ENCODE measurements around the gene ARID5A. TPM values are rescaled to one million over a fixed set of nuclear protein-coding genes. Genes with fewer than 3 reads are reported as not detected.

Gene ARID5A
- total RNA-seq, 1 donor from 2014 or later, result 53.6 TPM

DNA sequence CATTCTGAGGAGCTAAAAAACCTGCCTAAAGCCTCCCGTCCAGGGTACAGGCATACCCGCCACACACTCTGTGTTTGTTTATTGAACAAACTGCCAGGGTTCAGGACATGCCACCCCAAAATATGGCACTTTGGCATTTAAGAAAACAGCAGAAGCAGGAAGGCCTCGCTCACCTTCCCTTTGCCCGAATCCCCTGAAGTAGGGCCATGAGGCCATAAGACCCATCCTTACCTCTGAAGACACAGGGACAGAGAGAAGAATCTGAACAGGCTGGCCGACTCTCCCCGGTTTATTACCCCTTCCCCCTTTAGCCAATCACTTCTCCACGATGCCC lies 29.7 kb upstream of the ARID5A start:
- intact Hi-C loops (cut with micrococcal nuclease), result loop anchor here (5.0 kb wide), 1 partner anchor 200 kb away; the partner anchor contains the start of gene SNRNP200

DNA sequence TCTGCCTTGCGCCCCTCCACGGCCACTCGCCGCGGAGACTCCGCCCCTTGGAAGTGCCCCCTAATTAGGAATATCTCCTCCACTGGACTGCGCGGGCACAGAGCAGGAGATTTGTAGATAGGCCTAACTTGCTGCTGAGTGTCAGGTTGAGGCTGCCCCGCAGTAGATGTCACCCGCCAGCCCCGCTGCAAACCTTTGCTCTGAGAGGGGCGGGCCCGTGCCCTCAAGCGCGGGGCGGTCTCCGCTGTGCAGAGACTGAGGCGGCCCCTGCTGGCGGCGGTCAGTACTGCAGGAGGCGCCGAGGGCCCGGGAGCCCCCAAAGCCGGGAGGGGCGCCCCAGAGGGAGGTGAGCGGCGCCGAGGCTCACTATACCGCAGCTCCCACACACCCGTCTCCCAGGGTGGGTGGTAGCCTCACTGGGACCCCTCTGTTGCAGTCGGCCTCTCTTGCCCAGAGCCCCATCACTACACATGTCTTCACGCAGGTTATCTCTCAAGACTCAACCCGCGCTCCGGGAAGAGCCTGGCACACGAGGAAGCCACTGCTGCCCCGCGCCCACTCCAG lies 28.5 kb upstream of the ARID5A start:
- intact Hi-C loops (cut with micrococcal nuclease), result loop anchor here (1.0 to 5.0 kb wide), 6 partner anchors 17 to 201 kb away; partner anchors contain the start of gene SNRNP200

DNA sequence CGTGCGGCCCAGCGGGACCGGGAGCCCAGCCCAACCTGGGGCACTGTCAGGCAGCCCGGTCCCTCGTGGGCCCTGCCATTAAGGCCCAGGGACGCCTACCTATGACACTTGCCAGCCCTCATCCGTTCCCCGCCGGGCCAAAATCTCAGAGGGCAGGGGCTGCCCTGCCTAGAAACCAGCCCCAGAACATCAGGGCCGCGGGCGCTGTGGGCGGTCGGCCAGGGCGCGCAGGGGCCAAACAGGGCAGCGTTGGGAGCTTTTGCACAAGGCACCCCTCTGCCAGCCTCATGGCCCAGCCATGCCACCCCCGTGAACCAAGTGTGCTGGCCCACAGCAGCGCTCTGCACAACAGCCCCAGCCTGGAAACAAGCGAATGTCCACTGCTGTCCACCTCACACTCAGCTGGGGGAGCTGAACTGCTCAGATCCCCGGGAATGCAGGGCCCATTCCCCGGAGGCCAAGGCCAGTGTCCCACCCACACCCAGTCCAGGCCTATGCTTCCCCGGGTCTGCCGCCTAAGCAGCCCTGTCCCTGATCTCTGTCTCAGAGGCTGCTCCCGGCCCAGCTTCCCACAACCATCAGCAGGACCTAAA lies 27.9 kb upstream of the ARID5A start:
- intact Hi-C loops (cut with micrococcal nuclease), result loop anchor here (1.0 to 5.0 kb wide), 7 partner anchors 16 to 201 kb away; partner anchors contain the start of gene SNRNP200

DNA sequence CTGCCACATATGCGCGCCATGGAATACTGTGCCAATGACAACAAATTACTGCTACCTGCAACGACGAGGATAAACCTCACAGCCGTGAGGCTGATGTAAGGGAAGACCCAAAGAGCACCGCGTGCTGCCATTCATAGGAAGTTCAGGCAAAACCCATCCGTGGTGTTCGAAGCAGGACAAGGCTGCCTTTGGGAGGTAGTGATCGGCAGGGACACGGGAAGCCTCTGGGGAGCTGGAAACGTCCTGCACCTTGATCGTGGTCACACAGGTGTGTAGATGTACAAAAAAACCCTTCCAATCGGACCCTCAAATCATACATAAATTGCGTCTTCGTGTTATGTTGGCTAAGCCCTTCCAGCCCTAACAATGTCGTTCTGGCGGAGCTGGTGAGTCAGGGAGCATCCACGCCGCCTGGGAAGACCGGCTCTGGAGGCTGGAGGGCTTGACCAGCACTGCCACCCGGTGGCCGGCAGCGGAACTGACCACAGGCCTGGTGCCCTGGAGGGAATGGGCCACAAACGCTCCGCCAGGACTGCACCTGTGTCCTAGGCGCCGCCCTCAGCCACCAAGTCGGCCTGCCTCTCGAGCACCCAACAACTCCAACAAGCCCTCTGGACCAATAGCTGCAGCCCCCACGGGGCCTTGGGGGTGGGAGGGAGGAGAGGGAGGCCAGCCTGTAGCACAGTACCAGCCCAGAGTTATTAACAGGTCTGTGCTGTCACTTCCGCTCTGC lies 27.3 kb upstream of the ARID5A start:
- intact Hi-C loops (cut with micrococcal nuclease), result loop anchor here (1.0 to 5.0 kb wide), 5 partner anchors 16 to 202 kb away; partner anchors contain the start of gene SNRNP200

DNA sequence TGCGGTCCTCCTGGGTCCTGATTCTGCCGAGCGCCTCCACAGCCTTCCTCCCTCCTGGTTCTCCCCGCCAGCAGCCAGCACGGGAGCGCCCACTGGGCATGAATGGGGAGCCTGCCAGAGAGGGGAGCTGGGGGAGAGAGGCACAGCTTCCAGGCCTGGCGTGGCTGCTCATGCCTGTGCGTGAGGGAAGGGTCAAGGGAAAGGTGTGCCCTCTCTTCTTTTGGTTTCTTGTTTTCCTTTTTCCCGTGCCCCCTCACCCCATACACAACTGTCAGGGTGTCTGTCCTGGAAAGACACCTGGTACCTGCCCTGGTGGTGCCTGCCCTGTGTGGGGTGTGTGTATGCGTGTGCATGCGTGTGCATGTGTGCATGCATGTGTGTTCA lies 26.7 kb upstream of the ARID5A start:
- intact Hi-C loops (cut with micrococcal nuclease), result loop anchor here (1.0 to 5.0 kb wide), 5 partner anchors 15 to 203 kb away; partner anchors contain the start of gene SNRNP200

DNA sequence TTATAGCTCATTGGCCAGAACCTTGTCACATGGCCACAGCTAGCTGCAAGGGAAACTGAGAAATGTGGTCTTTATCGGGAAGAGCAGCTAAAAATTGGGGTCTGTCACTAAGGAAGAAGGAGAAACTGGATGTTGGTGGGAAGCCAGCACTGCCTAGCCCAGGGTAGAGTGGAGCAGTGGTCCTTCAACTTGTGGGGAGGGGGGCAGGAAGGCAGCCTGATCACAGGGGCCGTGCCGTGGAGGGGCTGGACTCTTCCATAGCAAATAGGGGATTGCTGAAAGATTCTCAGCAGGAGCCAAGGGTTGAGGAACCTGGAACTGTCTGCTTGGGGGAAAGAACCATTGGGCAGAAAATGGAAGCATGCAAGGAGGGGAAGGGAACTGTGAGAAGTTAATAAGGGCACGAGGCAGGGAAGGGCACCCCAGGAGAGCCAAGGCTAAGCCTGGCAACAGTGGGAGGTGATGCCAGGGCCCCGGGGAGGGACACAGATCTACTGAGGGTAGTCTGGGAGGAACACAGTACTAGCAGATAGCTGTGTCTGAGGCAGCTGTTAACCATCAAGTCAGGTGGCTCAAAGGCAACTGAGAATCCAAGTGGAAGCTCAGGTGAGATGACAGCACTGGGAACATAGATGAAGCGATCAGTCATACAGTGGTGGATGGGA lies 25.5 kb upstream of the ARID5A start:
- intact Hi-C loops (cut with micrococcal nuclease), result no loop called here

DNA sequence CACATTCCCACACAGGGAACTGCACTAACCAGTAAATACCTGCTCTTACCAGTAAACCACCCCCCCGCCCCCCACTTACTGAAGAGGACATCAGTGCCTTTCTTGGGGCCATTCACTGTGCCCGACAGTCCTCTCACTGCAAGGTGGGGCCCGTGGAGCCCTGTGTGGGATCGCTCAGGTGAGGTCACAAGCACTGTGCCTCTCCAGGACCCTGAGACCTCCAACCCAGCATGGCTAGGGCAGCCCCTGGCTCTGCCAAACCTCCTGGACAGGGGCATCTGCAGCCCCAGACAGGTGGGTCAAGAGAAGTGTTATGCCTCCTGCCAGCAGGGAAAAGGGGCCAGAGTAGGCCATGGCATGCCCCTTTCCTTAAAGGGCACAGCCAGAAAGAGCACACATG lies 24.7 kb upstream of the ARID5A start:
- intact Hi-C loops (cut with micrococcal nuclease), result no loop called here

DNA sequence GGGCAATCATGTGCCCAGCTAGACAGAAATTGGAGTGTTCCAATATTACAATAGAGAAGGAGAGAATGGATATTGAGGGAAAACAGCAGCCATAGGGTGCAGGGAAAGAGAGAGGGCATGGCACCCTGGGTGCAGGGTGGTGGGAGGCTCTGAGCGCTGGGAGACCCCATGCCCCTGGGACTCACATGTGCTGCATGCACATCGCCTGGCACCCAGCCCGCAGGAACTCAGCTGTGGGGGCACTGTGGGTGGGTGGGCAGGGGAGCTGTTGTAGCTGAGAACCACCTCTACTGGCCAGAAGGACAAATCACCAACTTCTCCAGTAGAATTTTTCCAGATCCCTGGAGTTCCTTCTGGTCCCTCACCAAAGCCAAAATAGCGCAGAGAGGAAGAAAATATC lies 24.2 kb upstream of the ARID5A start:
- intact Hi-C loops (cut with micrococcal nuclease), result no loop called here

DNA sequence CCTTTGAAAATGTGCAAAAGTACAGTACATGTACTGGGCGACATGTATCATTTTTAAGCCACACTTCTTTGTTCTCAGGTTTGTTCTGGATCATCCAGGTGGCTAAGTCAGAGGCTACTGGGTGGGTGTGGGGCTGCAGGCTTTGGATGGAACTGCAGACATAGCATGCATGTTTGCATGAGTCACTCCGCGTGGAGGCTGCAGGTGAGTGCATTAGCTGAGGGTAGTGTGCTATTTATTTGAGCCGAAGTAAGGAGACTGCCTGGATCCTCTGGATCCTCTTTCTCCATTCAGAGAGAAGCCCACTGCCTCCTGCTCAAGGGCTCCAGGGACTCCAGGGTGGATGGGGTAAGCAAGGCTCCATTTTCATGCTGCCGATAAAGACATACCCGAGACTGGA lies 22.0 kb upstream of the ARID5A start:
- intact Hi-C loops (cut with micrococcal nuclease), result no loop called here

DNA sequence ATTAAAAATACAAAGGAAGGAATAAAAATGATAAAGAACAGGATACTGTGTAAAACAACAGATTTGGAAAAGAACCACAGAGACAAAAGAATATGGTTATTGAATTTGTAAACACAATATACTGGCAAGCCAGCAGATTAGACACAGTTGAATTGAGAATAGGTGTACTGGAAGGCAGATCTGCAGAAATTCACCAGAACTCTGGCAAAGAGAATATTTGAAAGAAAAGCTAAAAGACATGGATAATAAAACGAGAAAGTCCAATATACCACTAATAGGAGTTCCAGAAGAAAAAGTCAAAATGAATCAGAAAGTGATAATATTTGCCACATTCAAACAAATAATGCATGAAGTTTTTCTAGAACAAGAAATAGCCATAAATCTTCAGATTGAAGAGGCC lies 19.5 kb upstream of the ARID5A start:
- intact Hi-C loops (cut with micrococcal nuclease), result no loop called here

DNA sequence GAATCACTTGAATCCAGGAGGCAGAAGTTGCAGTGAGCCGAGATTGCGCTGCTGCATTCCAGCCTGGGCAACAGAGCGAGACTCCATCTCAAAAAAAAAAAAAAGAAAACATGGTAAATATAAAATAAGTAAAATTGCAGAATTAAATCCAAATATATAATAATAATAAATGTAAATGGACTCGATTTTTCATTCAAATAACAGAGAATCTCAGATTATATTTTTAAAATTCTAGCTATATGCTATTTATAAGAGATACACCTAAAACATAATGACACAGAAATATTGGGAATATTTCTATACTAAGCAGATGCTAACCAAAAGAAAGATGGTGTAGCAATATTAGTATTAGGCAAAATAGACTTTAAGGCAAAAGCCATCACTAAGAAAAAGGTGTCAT lies 16.3 kb upstream of the ARID5A start:
- intact Hi-C loops (cut with micrococcal nuclease), result loop anchor here (5.0 kb wide), 1 partner anchor 33 kb away; no protein-coding TSS in a partner anchor

DNA sequence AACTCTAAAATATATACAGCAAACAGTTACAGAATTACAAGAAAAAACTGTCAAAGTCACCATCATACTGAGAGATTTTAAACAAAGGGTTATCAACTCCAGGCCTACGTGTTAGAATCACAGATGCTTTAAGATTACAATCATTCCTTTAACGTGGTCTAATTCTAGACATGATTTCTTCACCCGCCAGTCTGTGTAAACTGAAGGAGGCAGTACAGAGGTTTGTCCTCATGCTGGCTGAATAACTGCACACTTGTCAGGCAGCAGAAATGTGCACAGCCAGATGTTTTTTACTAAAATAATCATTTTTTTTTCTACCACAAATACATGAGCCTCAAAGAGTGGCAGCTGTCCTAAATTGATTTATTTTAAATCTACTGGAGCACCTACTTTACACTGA lies 15.9 kb upstream of the ARID5A start:
- intact Hi-C loops (cut with micrococcal nuclease), result loop anchor here (5.0 kb wide), 1 partner anchor 33 kb away; no protein-coding TSS in a partner anchor

DNA sequence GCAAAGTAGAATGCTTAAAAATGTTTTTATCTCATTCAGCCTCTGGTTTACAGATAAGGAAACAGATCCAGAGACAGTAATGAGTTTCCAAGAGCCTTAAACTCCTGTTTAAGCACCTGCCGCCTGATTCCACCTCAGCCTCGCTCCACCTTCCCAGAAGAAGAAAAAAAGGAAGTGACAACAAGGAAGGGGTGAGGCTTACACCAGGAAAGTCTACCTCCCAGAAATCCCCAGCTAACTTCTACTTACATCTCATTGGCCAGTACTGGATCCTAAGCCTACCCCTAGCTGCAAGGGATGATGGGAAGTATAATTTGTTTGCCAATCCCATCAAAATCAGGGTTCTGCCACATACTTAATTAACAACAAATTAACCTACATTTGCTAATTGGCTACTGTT lies 15.3 kb upstream of the ARID5A start:
- intact Hi-C loops (cut with micrococcal nuclease), result loop anchor here (5.0 kb wide), 1 partner anchor 34 kb away; no protein-coding TSS in a partner anchor

DNA sequence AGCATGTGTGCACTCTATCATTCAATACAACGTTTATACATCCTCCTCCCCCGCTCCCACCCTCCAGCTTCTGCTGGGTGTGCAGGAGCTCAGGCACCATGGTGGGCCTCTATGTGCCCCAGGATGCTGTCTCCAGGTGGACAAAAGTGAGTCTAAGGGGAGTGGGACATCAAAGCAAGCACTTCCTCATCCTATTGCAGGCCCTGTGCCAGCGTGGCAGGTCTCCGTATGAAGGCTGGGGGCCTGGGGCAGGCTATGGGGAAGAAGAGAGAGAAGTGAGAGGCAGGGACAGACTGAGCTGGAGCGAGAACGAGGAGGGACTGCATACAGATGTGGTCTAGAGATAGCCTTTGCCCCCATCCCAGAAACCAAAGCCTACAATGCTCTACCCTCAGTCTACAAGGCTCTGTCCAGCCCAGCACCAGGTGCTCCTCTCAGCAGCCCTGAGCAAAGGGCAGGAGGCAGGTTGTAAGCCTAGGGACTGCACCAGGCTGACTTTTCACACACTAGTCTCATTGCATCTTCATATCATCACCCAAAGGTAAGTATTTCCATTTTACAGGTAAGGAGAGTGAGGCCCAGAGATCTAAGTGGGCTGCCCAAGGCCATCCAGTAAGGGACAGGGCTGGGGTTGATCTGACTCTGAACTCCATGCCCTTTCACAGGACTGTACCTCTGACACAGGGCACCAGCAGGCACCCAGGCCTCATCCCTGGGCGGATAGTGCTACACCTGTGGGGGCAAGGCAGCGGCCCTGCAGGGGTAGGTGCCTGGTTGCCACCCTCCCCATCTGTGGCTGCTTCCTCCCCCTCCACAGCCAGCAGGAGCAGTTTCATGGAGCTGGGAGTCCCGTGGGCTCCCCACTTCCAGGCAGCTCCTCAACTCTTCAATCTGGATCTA lies 14.0 kb upstream of the ARID5A start:
- intact Hi-C loops (cut with micrococcal nuclease), result loop anchor here (5.0 kb wide), 1 partner anchor 35 kb away; no protein-coding TSS in a partner anchor

DNA sequence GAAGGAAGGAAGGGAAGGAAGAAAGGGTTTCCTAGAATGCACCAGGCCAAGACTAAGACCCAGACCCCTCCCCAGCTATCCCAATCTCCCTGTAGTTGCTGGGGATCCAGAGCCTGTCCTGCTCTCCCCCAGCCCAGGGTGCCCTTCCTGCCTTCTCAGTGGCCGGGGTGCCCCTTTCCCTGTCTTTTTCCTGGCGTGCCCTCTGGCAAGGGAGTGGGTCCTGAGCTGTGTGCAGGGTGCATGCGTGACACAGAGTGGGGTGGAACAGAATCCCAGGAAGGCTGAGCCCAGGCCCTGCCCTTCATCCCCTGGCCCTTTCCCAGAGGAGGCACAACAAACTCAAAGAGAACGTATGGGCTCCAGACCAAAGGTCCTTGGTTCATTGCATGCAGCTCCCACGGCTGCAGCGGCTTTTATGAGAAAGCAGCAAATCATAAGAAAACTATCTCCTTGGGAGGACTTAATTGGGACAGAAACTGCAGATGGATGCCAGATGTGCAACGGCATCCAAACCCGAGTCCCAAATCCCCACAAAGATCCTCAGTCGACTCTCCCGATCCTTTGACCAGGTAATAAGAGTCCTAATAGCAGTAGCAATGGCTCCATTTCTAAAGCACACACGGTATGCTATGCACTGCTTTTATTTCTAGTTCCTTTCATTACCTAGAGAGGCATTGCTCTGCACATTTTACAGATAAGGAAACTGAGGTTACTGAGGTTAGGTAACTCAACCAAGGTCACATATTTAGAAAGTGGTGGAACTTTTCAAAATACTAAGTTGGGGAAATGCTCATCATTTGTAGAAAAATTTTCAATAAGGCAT lies 12.7 kb upstream of the ARID5A start:
- intact Hi-C loops (cut with micrococcal nuclease), result loop anchor here (1.0 to 5.0 kb wide), 3 partner anchors 14 to 37 kb away; no protein-coding TSS in a partner anchor

DNA sequence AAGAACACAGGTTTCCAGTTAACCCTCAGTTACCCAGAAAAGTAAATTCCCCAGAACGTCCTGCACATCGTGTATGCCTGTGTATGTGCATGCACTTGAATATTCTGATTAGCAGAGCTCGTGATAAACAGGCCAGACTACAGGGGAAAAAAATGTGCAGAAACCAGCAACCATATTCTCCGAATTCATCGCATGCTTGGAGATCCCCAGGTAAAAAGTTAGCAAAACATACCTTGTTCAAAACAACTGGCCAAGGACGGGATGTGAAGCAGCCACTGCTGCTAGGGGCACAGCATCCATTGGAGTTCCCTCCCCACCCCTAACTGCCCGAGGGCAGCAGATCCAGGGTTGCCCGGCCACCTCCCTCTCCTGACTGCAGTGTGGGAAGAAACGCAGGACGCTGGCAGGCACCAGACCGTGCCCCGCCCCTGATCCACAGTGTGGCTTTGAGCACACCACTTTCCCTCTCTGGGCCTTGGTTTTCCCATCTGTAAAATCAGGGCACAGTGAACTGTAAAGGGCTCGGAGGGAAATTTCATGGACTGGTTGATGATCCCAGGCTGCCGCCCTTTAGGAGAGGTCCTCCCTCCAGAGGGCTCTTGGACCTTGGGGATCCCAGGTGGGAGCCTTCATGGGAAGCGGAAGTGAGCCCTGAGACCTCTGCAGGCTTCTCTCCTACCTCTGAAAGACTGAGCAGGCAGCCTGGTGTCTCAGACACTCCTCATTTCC lies 11.9 kb upstream of the ARID5A start:
- intact Hi-C loops (cut with micrococcal nuclease), result loop anchor here (1.0 to 5.0 kb wide), 3 partner anchors 14 to 37 kb away; no protein-coding TSS in a partner anchor

DNA sequence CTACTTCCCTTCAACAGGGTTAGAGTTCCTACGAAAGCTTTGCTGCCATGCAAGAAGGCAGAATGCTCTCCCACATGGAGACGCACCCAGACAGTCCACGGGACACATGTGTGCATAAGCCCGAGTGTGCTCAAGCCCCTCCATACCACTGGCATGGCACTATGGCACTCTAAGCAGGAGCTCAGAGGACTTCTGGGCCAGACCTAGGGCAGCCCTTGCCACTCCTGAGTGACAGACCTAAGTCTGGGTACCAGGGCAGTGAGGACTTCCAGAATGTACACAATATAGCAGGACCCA lies 11.4 kb upstream of the ARID5A start:
- intact Hi-C loops (cut with micrococcal nuclease), result loop anchor here (2.0 kb wide), 1 partner anchor 16 kb away; no protein-coding TSS in a partner anchor

DNA sequence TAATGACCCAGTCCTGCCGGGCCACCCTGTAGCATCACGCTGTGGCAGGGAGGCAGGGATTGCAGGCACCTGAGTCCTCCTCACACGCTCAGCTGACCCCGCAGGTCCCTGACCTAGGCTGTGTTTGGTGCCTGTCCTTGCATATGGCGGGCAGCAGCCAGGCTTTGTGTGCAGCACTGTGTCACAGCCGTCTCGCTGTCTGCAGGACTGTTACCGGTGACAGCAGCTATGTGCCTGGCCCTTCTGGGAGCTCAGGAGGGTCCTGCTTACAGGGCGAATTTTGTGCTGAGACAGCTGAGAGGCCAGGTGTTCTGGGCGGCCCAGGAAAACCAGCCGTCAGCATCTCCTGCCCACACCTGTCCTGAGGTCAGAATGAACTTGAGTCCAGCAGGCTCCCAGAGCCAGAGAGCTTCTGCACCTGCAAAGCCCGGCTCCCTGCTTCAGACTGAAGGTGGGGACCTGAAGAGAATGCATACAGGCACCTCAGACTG lies 10.4 kb upstream of the ARID5A start:
- intact Hi-C loops (cut with micrococcal nuclease), result no loop called here
